ENCODE measurements around the gene PGA3.
"Not testable (repeated sequence)": the region's sequence is repeated elsewhere in the genome, so short reads cannot be mapped to it uniquely, and the experiment has no call there.

The PGA3 gene

DNA sequence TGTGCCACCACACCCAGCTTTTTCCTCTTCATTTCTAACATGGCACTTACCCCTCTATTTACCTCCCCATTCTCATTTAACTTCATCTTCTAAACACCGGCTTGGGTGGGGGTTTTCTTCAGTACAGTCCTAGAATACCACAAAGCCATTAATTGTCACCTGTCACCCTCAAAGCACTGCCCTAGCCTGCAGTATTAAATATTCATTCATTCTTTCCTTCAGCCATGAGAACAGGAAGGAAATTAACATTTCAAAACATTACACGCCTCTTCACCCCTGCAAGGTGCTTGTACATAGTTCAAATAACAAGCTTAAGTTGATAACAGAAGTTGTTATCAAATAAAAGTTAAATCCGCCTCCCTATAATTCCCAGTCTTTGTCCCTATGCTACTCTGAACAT, 31.4 kb upstream of the PGA3 start:
- no peak for DNase-seq (ENCODE audit: low read depth)

GRCh38 chr11:61172356-61172755, 31.0 kb upstream of the PGA3 start:
- no peak for DNase-seq (ENCODE audit: low read depth)

DNA sequence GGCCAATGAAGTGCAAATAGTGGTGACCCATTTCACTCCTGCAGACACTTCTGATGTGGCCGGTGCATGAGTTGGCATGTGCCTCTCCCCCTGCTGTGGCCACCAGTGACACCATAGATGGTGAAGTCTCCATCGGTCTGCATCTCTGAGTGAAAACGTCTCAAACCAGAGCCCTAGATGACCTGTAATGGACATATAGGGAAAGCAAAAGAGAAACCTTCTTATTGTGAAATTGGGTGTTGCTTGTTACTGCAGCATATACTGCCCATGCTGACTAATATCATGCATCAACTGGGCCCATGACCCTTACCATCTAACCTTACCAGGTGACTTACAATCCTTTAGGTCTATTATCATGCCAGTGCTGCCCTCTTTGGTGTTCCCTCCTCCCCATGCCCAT, 30.4 kb upstream of the PGA3 start:
- DNase-seq (ENCODE audit: low read depth): no peak

GRCh38 chr11:61173456-61173855, 29.9 kb upstream of the PGA3 start:
- no peak for DNase-seq (ENCODE audit: low read depth)

DNA sequence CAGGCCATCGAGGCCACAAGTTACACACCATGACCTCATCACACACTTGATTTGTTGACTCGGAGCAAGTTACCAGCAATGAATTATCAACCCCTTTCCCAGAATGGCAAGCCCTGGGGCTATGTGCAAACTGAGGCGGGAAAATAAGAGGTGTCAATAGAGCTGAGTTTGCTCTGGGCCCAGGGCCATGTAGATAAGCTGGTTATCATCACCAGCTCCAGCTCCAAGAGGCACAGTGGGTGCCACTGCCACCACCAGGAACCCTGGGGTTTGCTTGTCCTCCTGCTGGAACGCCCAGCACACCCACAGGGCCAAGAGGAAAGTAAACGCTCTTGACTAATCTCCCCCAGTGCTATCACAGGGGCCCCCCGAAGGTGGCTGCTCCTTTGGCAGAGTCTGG, 29.0 kb upstream of the PGA3 start:
- no peak for DNase-seq (ENCODE audit: low read depth)

GRCh38 chr11:61174949-61175348, 28.4 kb upstream of the PGA3 start:
- no peak for DNase-seq (ENCODE audit: low read depth)

- DNase-seq (ENCODE audit: low read depth): no peak
Measured at GRCh38 chr11:61176446-61176845, 26.9 kb upstream of the PGA3 start.

GRCh38 chr11:61180205-61180604, 23.1 kb upstream of the PGA3 start:
- DNase-seq (ENCODE audit: low read depth): not testable (repeated sequence)

DNA sequence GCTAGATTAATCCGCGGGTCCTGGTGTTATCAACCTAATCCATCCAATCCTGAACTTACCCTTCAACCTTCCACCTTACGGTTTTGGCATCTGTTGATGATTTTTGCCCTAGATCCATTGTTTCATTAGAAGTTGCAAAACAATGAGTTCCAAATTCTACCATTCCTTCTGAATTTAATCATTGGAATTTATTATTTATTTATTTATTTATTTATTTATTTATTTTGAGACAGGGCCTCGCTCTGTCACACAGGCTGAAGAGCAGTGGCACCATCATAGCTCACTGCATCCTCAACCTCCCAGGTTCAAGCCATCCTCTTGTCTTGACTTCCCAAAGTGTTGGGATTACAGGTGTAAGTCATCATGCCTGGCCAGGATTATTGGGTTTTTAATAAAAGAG, 21.8 kb upstream of the PGA3 start:
- DNase-seq (ENCODE audit: low read depth): no peak

GRCh38 chr11:61183645-61184044, 19.7 kb upstream of the PGA3 start:
- no peak for DNase-seq (ENCODE audit: low read depth)

DNA sequence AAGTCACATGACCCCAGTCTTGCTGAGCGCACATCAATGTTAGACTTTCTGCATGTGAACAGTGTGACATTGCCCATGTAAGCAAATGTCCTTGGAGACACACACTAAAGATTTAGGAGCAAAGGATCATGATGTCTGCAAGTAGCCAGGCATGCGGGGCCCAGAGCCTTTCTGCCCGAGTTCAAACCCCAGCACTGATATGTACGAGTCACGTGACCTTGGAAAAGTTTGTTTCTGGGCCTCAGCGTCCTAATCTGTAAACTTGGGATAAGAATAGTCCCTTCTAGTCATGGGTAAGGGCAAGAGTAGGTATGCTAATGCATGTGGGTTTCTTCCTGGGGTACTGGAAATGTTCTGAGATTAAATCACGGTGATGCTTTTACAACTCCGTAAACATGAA, 16.8 kb upstream of the PGA3 start:
- no peak for DNase-seq (ENCODE audit: low read depth)

GRCh38 chr11:61187505-61188130, 15.7 kb upstream of the PGA3 start:
- peak; percentile 69 for DNase-seq (ENCODE audit: low read depth)

GRCh38 chr11:61189933-61190332, 13.4 kb upstream of the PGA3 start:
- DNase-seq (ENCODE audit: low read depth): no peak

GRCh38 chr11:61193596-61193995, 9.7 kb upstream of the PGA3 start:
- no peak for DNase-seq (ENCODE audit: low read depth)

DNA sequence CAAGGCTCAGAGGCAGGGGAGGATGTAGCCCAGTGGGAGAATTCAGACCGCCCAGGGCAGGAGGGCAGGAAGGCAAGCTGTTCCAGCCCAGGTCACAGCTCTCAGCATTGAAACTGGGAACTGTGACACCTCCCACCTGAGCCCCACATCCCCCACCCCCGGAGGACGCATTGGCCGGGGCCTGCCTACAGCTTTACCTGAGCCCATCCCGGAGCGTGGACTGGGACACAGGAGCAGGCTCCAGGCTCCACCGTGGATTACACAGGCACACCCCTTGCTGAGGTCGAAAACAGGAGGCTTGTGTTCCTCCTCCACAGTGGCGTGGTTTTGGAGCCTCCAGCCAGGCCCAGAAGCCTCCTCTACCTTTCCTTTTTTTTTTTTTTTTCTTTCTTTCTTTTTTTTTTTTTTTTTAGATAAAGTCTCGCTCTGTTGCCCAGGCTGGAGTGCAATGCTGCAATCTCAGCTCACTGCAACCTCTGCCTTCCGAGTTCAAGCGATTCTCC, 9.1 kb upstream of the PGA3 start:
- DNase-seq (ENCODE audit: low read depth): no peak

- no peak for DNase-seq (ENCODE audit: low read depth)
Measured at GRCh38 chr11:61194981-61195695, 8.2 kb upstream of the PGA3 start.

GRCh38 chr11:61195719-61196118, 7.6 kb upstream of the PGA3 start:
- no peak for DNase-seq (ENCODE audit: low read depth)

GRCh38 chr11:61198361-61198760, 5.0 kb upstream of the PGA3 start:
- no peak for DNase-seq (ENCODE audit: low read depth)

GRCh38 chr11:61198948-61199523, 4.3 kb upstream of the PGA3 start:
- no peak for DNase-seq (ENCODE audit: low read depth)

DNA sequence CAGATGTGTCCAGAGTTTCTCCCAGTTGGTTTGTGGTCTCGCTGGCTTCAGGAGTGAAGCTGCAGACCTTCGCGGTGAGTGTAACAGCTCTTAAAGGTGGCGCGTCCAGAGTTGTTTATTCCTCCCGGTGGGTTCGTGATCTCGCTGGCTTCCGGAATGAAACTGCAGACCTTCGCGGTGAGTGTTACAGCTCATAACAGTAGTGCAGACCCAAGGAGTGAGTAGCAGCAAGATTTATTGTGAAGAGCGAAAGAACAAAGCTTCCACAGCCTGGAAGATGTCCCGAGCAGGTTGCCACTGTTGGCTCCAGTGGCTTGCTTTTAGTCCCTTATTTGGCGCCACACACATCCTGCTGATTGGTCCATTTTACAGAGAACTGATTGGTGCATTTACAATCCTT, 1.8 kb upstream of the PGA3 start:
- DNase-seq (ENCODE audit: low read depth): no peak

DNA sequence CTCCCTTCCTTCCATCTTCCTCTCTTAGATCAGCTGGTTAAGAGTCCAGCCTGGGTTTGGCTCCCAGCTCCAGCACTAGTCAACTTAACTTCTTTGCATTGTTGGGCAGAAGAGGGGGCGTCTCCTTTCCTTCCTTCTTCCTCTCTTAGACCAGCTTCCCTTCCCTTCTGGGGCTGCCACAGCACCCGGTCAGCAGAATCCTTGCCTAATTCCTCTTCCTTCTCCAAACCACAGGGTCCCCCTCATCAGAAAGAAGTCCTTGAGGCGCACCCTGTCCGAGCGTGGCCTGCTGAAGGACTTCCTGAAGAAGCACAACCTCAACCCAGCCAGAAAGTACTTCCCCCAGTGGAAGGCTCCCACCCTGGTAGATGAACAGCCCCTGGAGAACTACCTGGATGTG, 558 bp downstream of the PGA3 start:
- not testable (repeated sequence) for DNase-seq (ENCODE audit: low read depth)

- not testable (repeated sequence) for DNase-seq (ENCODE audit: low read depth)
Measured at GRCh38 chr11:61204502-61205059, 1.3 kb downstream of the PGA3 start.

- not testable (repeated sequence) for DNase-seq (ENCODE audit: low read depth)
Measured at GRCh38 chr11:61207636-61208310, 4.5 kb downstream of the PGA3 start.
